ENCODE measurements around the gene ZNF747.

The ZNF747 gene

GRCh38 chr16:30534368-30535105 is at the start of gene ZNF747:
ZNF747 (minus strand) TSS chr16:30534858; CDS start chr16:30534679, 179 bp downstream.
- DNase-seq = peak; percentile 76 to 88

DNA sequence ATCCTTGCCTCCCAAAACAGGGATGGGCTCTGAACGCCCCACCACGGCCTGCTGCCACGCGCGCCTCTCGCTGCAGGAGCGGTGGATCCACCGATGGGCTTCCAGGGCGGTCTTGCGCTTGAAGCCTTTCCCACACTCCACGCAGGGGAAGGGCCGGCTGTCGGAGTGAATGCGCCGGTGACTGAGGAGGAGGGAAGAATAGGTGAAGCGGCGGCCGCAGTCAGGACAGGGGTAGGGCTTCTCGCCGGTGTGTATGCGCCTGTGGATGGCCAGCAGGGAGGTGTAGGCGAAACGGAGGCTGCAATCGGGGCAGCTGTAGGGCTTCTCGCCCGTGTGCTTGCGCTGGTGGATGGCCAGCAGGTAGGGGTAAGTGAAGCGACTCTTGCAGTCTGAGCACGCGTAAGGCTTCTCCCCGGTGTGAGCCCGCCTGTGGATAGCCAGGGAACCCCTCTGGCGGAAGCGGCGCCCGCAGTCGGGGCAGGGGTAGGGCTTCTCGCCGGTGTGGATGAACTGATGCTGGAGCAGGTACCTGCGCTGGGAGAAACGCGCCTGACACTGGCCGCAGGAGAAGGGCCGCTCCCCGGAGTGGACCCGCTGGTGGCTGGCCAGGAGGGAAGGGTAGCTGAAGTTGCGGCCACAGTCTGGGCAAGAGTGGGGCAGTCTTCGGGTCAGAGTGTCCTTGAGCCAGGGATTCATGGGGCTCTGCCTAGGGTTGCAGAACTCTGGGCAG is 48.1 kb upstream of the ZNF747 start:
- DNase-seq = no peak

GRCh38 chr16:30581457-30581856 is 46.8 kb upstream of the ZNF747 start:
- DNase-seq = no peak

DNA sequence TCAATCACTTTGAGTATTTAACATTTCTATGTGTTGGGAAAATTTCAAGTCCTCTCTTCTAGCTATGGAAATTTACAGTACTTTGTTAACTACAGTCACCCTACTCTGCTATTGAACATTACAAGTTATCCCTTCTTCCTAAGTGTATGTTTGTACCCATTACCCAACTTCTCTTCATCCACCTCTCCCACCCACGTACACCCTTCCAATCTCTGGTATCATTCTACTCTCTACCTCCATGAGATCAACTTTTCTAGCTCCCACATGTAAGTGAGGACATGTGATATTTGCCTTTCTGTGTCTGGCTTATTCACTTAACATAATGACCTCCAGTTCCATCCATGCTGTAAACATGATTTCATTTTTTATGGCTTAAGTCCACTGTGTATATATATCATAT is 40.0 kb upstream of the ZNF747 start:
- no peak for DNase-seq

GRCh38 chr16:30571445-30572322 is 37.0 kb upstream of the ZNF747 start, which contains the start of gene ZNF688:
ZNF688 (minus strand) TSS chr16:30571714; CDS start chr16:30571629, 85 bp downstream.
- DNase-seq = peak; percentile 87 to 95

DNA sequence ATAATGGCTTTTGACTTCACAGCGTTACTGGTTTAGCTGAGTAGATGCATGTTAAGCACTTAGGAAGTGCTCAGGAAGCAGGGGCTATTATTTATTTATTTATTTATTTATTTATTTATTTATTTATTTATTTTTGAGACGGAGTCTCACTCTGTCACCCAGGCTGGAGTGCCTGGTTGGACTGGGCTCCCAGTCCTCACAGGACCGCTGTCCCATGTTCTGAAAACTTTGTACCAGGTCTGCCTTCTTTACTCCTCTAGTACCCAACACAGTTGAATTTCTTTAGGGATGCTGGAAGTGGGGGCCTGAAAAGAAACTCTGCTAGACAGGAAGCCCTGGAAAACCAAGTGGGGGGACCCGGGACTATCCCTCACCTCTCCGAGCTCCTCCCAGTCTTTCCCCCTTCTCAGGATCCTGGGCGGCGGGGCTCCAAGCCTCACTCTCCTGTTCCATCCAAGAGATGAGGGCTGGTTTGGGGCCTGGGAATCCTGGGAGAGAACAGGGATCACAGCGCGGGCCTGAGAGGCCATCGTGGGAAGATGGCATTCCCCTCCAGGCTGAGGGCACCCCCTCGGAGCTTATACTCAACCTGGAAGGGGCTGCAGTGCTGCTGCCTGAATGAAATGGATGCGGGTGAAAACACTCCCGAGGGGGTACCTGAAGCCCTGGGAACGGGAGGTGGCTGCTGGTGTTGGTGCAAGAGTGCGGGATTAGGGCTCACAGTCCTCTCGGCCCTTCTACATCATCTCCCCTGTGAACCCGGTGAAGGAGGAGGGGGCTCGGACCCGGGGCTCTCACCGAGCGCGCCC is 36.2 kb upstream of the ZNF747 start:
- DNase-seq = no peak

GRCh38 chr16:30569746-30570635 is 35.3 kb upstream of the ZNF747 start:
- no peak for DNase-seq

DNA sequence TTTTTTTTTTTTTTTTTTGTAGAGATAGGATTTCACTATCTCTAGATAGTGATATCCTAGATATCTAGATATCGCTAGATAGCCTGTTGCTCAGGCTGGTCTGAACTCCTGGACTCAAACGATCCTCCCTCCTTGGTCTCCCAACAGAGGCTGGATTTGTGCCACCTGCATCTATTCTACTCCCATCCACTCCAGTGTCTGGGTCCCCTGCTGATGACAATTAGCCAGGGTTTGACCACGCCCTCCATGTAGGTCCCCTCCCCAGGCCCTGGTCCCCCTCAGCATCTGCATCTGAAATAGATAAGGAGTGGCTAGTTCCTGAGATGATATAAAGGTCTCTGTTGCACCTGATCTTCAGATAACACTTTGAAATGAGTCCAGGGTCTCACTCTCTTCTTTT is 34.6 kb upstream of the ZNF747 start:
- no peak for DNase-seq

GRCh38 chr16:30567991-30568638 is 33.5 kb upstream of the ZNF747 start:
- no peak for DNase-seq

DNA sequence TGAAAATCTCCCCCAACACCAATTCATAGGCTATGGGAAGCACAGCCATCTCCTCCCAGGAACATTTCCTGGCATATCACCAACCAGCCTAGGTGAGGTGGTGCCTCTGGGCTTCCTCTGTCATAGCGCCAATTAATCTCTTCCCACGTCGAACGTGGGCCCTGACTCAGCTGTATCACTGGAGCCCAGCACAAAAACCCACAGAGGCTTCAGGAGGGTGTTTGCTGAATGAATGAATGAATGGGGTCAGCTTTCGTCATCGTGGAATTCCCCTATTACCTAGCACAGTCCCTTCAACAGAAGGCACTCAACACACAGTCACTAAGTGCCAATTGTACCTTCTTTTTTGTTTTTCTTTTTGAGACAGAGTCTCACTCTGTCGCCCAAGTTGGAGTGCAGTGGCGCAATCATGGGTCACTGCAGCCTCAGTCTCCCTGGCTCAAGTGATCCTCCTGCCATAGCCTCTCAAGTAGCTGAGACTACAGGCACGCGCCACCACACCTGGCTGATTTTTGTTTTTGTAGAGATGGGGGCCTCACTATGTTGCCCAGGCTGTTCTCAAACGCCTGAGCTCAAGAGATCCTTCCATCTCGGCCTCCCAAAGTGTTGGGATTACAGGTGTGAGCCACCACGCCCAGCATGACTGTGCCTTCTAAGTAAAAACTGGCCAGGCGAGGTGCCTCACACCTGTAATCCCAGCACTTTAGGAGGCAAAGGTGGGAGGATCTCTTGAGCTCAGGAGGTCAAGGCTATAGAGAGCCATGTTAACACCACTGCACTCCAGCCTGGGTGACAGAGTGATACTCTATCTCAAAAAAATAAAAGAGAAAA is 32.7 kb upstream of the ZNF747 start:
- DNase-seq = no peak

DNA sequence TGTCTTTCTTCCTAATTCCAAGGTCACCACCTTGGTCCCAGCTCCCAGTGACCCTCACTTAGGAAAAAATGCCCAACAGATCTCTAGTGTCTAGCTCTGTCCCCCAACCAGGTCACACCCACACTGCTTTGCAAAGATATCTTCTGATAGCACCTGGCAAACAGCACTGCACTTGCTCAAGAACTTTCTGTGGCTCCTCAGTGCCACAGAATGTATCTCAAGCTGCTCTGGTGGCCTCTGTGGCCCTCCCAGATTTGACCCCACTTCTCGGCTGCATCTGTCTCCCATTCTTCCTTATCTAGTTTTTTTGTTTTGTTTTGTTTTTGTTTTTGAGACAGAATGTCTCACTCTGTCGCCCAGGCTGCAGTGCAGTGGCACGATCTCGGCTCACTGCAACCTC is 31.9 kb upstream of the ZNF747 start:
- DNase-seq = no peak

GRCh38 chr16:30565984-30566383 is 31.3 kb upstream of the ZNF747 start:
- DNase-seq = no peak

DNA sequence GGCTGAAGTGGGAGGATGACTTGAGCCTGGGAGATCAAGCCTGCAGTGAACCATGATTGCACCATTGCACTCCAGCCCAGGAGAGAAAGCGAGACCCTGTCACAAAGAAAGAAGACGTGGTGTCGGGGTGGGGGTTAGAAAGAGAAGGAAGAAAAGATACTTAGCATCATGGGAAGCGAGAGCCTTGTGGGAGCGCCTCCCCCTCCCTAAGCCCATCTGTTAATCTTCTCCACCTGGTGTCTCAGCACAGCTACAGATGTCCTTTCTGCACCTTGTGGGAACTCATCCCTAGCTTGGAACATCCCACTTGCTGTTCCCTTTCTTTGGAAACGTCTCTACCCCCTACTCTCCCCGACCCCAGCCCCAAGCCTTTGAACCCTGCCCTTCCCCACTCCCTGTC is 30.9 kb upstream of the ZNF747 start:
- no peak for DNase-seq

- no peak for DNase-seq
Observed at GRCh38 chr16:30562021-30562420, 27.4 kb upstream of the ZNF747 start.

DNA sequence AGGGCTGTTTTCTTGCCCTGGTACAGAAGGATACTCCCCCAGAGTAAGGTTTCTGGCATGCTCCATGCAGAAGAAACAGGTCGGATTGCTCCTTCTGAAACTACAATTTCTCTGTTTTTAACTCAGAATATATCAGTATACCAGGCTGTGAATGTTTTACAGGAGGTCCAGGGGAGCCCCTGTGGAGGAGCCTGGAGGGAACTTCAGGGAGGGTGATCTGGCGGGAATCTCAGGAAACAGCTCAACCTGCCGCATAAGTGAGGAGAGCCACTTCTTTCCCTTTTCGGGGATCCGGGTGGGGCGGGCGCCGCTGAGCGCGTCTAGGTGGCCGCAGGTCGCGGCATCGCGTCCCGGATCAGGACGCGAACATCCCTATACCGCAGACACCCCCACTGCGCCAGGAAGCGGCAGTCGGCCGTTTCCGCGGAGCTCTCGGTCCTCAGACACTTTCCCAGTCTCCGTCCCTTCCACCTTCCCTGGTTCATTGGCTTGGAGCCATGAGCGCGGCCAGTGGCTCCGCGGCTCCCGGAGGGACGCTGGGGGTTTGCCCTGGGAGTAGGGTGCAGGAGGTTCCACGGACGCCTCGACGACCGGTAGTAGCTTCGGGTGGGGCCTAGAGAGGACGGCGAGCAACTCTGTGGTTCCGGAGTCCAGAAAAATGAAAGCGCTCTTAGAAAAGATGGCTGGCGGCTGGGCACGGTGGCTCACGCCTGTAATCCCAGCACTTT is 26.6 kb upstream of the ZNF747 start:
- DNase-seq = no peak

DNA sequence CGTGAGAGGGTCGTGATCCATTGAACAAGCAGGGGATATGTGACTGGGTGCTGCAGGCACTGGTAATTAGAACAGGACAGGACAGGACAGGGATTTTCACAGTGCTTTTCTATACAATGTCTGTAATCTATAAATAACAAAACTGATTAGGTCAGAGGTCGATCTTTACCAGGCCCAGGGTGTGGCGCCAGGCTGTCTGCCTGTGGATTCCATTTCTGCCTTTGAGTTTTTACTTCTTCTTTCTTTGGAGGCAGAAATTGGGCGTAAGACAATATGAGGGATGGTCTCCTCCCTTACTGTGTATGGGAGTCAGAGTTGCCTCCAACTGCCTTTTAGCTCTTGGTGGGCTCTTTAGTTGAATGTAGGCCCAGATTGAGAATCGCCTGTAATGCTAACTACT is 25.0 kb upstream of the ZNF747 start:
- DNase-seq = no peak

GRCh38 chr16:30558789-30559377 is 24.2 kb upstream of the ZNF747 start:
- no peak for DNase-seq

DNA sequence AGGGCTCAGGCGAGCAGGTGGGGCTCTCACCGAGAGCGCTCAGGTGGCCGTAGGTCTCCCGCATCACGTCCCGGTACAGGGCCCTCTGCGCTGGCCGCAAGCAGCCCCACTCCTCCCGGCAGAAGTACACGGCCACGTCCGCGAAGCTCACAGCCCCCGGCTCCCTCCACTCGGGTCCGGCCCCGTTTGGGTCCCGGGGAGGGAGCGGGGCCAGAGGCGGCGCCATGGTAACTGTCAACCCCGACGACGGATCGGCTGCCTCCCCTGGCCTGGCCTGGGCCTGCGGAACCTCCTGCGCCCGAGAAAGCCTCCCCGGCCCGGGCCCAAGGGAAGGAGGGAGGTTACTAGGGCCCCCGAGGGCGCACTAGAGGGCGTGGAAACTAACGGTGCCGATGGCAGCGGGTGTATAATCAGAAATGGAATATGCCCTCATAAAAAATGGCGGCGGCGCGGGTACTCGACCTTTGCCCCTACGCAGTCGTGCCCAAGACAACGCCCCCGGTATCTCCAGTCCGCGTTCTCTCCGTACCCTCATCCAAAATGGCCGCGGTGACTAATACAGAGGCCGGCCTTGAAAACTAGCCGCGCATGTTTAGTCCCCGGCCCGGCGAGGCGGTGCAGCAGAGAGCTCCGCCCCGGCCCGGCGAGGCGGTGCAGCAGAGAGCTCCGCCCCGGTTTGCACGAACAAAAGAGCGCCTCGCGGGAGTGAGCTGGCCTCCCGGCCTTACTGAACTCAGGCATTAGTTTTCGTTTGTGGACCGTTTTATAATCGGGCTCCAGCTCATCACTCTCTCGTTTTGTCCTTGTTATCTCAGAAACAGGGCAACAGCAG is 23.5 kb upstream of the ZNF747 start, which contains the start of gene ZNF764:
Gene ZNF764, minus strand, starts transcription at position 418 of the 832 bp plus-strand sequence. Its CDS starts 192 bp downstream, at position 226.
- DNase-seq = peak; percentile 87 to 97
